WTC11 (cell line): ENCODE measurements around the gene IGHMBP2.

Source experiments
- ATF1 ChIP-seq: sonication (generic); formaldehyde crosslinking; IDR thresholded peaks from 2 replicates; pipeline ENCODE4 v1.8.1; 2023; ENCODE audit warnings: mild to moderate bottlenecking, moderate library complexity, missing genetic modification reagents
- CREB1 ChIP-seq: sonication (generic); formaldehyde crosslinking; IDR thresholded peaks from 2 replicates; pipeline ENCODE4 v1.8.0; 2023; ENCODE audit warnings: mild to moderate bottlenecking, missing genetic modification reagents
- ELF4 ChIP-seq: sonication (generic); formaldehyde crosslinking; IDR thresholded peaks from 2 replicates; pipeline ENCODE4 v1.8.1; 2022; ENCODE audit warnings: low read depth, mild to moderate bottlenecking, moderate library complexity, missing genetic modification reagents
- GRHL2 ChIP-seq: fragments of 250-450 bp; sonication (Bioruptor Pico); IDR thresholded peaks from 2 replicates; pipeline ENCODE4 v1.8.0; 2022; ENCODE audit warnings: mild to moderate bottlenecking, moderate library complexity; ENCODE audit not compliant: insufficient replicate concordance, severe bottlenecking
- MAX ChIP-seq: sonication (generic); formaldehyde crosslinking; IDR thresholded peaks from 2 replicates; pipeline ENCODE4 v1.8.0; 2022; ENCODE audit warnings: mild to moderate bottlenecking, missing genetic modification reagents
- MLX ChIP-seq: sonication (generic); formaldehyde crosslinking; IDR thresholded peaks from 2 replicates; pipeline ENCODE4 v1.8.1; 2023; ENCODE audit warnings: mild to moderate bottlenecking, missing genetic modification reagents, moderate library complexity
- NR3C1 ChIP-seq: sonication (generic); formaldehyde crosslinking; conservative IDR thresholded peaks from 2 replicates; pipeline ENCODE4 v1.8.1; 2023; ENCODE audit warnings: low read depth, mild to moderate bottlenecking, missing genetic modification reagents
- RELA ChIP-seq: sonication (generic); formaldehyde crosslinking; IDR thresholded peaks from 2 replicates; pipeline ENCODE4 v1.8.1; 2022; ENCODE audit warnings: missing genetic modification reagents, mild to moderate bottlenecking, borderline replicate concordance
- ZNF396 ChIP-seq: fragments of 250-450 bp; sonication (Bioruptor Pico); IDR thresholded peaks from 2 replicates; pipeline ENCODE4 v1.8.0; 2021; ENCODE audit warnings: mild to moderate bottlenecking, moderate library complexity, borderline replicate concordance
- TF ChIP-seq, protein P1 (sequence below): fragments of 200-600 bp; IDR thresholded peaks from 2 replicates; pipeline ENCODE4 v1.8.0; 2022; ENCODE audit warnings: antibody characterized with exemption
- TF ChIP-seq, protein P2 (sequence below): fragments of 250-450 bp; sonication (Bioruptor Pico); IDR thresholded peaks from 2 replicates; pipeline ENCODE4 v2.1.2; 2022; ENCODE audit warnings: mild to moderate bottlenecking, moderate library complexity
- TF ChIP-seq, protein P3 (sequence below): sonication (generic); formaldehyde crosslinking; IDR thresholded peaks from 2 replicates; pipeline ENCODE4 v1.8.0; 2022; ENCODE audit warnings: missing genetic modification reagents

- TF ChIP-seq MAX = no peak
- TF ChIP-seq MLX (CRISPR knock-in tag) = no peak
- TF ChIP-seq, protein P1, sequence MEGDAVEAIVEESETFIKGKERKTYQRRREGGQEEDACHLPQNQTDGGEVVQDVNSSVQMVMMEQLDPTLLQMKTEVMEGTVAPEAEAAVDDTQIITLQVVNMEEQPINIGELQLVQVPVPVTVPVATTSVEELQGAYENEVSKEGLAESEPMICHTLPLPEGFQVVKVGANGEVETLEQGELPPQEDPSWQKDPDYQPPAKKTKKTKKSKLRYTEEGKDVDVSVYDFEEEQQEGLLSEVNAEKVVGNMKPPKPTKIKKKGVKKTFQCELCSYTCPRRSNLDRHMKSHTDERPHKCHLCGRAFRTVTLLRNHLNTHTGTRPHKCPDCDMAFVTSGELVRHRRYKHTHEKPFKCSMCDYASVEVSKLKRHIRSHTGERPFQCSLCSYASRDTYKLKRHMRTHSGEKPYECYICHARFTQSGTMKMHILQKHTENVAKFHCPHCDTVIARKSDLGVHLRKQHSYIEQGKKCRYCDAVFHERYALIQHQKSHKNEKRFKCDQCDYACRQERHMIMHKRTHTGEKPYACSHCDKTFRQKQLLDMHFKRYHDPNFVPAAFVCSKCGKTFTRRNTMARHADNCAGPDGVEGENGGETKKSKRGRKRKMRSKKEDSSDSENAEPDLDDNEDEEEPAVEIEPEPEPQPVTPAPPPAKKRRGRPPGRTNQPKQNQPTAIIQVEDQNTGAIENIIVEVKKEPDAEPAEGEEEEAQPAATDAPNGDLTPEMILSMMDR = no peak
- TF ChIP-seq ATF1 = no peak
- TF ChIP-seq, protein P2, sequence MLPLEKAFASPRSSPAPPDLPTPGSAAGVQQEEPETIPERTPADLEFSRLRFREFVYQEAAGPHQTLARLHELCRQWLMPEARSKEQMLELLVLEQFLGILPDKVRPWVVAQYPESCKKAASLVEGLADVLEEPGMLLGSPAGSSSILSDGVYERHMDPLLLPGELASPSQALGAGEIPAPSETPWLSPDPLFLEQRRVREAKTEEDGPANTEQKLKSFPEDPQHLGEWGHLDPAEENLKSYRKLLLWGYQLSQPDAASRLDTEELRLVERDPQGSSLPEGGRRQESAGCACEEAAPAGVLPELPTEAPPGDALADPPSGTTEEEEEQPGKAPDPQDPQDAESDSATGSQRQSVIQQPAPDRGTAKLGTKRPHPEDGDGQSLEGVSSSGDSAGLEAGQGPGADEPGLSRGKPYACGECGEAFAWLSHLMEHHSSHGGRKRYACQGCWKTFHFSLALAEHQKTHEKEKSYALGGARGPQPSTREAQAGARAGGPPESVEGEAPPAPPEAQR (CRISPR knock-in tag) = no peak
- no peak for TF ChIP-seq ELF4 (CRISPR knock-in tag)
- no peak for TF ChIP-seq ZNF396
- TF ChIP-seq GRHL2 (CRISPR knock-in tag) = no peak
- TF ChIP-seq NR3C1 = no peak
- TF ChIP-seq CREB1 (CRISPR knock-in tag) = no peak
- TF ChIP-seq, protein P3, sequence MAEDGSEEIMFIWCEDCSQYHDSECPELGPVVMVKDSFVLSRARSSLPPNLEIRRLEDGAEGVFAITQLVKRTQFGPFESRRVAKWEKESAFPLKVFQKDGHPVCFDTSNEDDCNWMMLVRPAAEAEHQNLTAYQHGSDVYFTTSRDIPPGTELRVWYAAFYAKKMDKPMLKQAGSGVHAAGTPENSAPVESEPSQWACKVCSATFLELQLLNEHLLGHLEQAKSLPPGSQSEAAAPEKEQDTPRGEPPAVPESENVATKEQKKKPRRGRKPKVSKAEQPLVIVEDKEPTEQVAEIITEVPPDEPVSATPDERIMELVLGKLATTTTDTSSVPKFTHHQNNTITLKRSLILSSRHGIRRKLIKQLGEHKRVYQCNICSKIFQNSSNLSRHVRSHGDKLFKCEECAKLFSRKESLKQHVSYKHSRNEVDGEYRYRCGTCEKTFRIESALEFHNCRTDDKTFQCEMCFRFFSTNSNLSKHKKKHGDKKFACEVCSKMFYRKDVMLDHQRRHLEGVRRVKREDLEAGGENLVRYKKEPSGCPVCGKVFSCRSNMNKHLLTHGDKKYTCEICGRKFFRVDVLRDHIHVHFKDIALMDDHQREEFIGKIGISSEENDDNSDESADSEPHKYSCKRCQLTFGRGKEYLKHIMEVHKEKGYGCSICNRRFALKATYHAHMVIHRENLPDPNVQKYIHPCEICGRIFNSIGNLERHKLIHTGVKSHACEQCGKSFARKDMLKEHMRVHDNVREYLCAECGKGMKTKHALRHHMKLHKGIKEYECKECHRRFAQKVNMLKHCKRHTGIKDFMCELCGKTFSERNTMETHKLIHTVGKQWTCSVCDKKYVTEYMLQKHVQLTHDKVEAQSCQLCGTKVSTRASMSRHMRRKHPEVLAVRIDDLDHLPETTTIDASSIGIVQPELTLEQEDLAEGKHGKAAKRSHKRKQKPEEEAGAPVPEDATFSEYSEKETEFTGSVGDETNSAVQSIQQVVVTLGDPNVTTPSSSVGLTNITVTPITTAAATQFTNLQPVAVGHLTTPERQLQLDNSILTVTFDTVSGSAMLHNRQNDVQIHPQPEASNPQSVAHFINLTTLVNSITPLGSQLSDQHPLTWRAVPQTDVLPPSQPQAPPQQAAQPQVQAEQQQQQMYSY (CRISPR knock-in tag) = no peak
- no peak for TF ChIP-seq RELA (CRISPR knock-in tag)
These were observed 49.3 kb upstream of the IGHMBP2 start for GRCh38 chr11:68854273-68854958.
